H1 (cell line): ENCODE data around the gene MT1H. TPM values are rescaled to one million over a fixed set of nuclear protein-coding genes. Genes with fewer than 3 reads are reported as not detected.

Experiments used
- CTCF ChIA-PET: fragments of 300-600 bp; sonication (Branson Sonifier 250); formaldehyde crosslinking; loops from one replicate; lab custom pipeline; 2021; ENCODE audit not compliant: partially characterized antibody; lab: Charles Lee
- POLR2A ChIA-PET: fragments of 300-600 bp; sonication (Branson Sonifier 250); formaldehyde crosslinking; loops from one replicate; lab custom pipeline; 2021; ENCODE audit warnings: inconsistent platforms; ENCODE audit not compliant: partially characterized antibody; lab: Charles Lee
- DNase-seq, 2 experiments: peaks; one replicate each; pipeline versions ENCODE4 v3.0.0 to v3.0.0-alpha.2; 2010 to 2022; ENCODE audit warnings: low spot score in 2 of 2, low read depth in 1 of 2, mixed read lengths in 1 of 2
- FAIRE-seq: peaks from 2 replicates; lab custom pipeline; 2011; peaks lifted over from hg19 to GRCh38; lab: Jason Lieb, UNC
- H2AFZ ChIP-seq: 2 replicates; pipeline ENCODE4 v1.8.1; 2012; ENCODE audit warnings: low read length, inconsistent platforms
- H2AK5ac ChIP-seq: 2 replicates; pipeline ENCODE4 v1.6.1; 2013; ENCODE audit warnings: low read depth, low read length
- H2BK120ac ChIP-seq: replicated peaks from 2 replicates; pipeline ENCODE3; 2013; ENCODE audit warnings: low read depth, low read length, inconsistent platforms
- H2BK12ac ChIP-seq: 2 replicates; pipeline ENCODE4 v1.6.1; 2013; ENCODE audit warnings: low read depth, low read length
- H2BK15ac ChIP-seq: 2 replicates; pipeline ENCODE4 v1.6.1; 2013; ENCODE audit warnings: low read length
- H2BK20ac ChIP-seq: 2 replicates; pipeline ENCODE4 v1.6.1; 2013; ENCODE audit warnings: low read length
- H2BK5ac ChIP-seq: 2 replicates; pipeline ENCODE4 v1.6.1; 2013; ENCODE audit warnings: low read depth, low read length
- H3K14ac ChIP-seq: 2 replicates; pipeline ENCODE4 v1.6.1; 2013; ENCODE audit warnings: inconsistent platforms; ENCODE audit not compliant: insufficient read length
- H3K18ac ChIP-seq: 2 replicates; pipeline ENCODE4 v1.6.1; 2013; ENCODE audit warnings: low read length; ENCODE audit errors: extremely low read depth
- H3K23ac ChIP-seq: 2 replicates; pipeline ENCODE4 v1.6.1; 2013; ENCODE audit warnings: inconsistent platforms; ENCODE audit not compliant: insufficient read length
- H3K23me2 ChIP-seq: 2 replicates; pipeline ENCODE4 v1.6.1; 2013; ENCODE audit warnings: low read depth, low read length
- H3K27ac ChIP-seq: 2 replicates; pipeline ENCODE4 v1.6.1; 2011; ENCODE audit warnings: low read depth, low read length, inconsistent platforms
- H3K27me3 ChIP-seq, 4 experiments: replicated peaks in 1 of 4; 1 replicate in 1 of 4; 2 replicates in 3 of 4; pipeline versions ENCODE4 v1.6.1 to v1.8.1; 2011 to 2013; ENCODE audit warnings: low read length in 3 of 4, mild to moderate bottlenecking in 3 of 4, inconsistent platforms in 2 of 4, mixed read lengths in 2 of 4, moderate library complexity in 1 of 4; ENCODE audit not compliant: control insufficient read depth in 3 of 4, insufficient read depth in 3 of 4; ENCODE audit errors: extremely low read depth in 1 of 4
- H3K36me3 ChIP-seq, 4 experiments: 2 replicates each; pipeline versions ENCODE4 v1.6.1 to v1.8.1; 2011 to 2013; ENCODE audit warnings: mild to moderate bottlenecking in 4 of 4, low read length in 3 of 4, moderate library complexity in 2 of 4, control low read depth in 1 of 4, inconsistent platforms in 1 of 4; ENCODE audit not compliant: insufficient read depth in 4 of 4, control insufficient read depth in 2 of 4
- H3K4ac ChIP-seq: replicated peaks from 2 replicates; pipeline ENCODE3; 2013; ENCODE audit warnings: low read length, low read depth, mixed read lengths, inconsistent platforms; ENCODE audit not compliant: insufficient read length
- H3K4me1 ChIP-seq, 4 experiments: replicated peaks in 1 of 4; 1 replicate in 1 of 4; 2 replicates in 3 of 4; pipeline versions ENCODE4 v1.6.1 to v1.8.1; 2011 to 2013; ENCODE audit warnings: low read length in 3 of 4, inconsistent platforms in 2 of 4, mixed read lengths in 1 of 4; ENCODE audit not compliant: insufficient read depth in 4 of 4, control insufficient read depth in 3 of 4
- H3K4me2 ChIP-seq, 2 experiments: 2 replicates each; pipeline versions ENCODE4 v1.6.1 to v1.8.1; 2011 to 2013; ENCODE audit warnings: low read depth in 2 of 2, low read length in 2 of 2, control low read depth in 1 of 2, inconsistent platforms in 1 of 2, mild to moderate bottlenecking in 1 of 2; ENCODE audit not compliant: insufficient read depth in 1 of 2
- H3K4me3 ChIP-seq, 4 experiments: fragments of 200-600, 300-600 bp in 1 of 4; sonication (generic), shearing (Covaris generic), sonication (Bioruptor Twin) in 1 of 4; 2 replicates each; pipeline versions ENCODE4 v1.5.1 to v1.8.1; 2011 to 2016; ENCODE audit warnings: low read length in 4 of 4, low read depth in 3 of 4, control low read depth in 2 of 4, inconsistent platforms in 2 of 4, mild to moderate bottlenecking in 2 of 4, mixed read lengths in 1 of 4, moderate library complexity in 1 of 4; ENCODE audit not compliant: insufficient read depth in 2 of 4; ENCODE audit errors: extremely low read depth in 1 of 4
- H3K56ac ChIP-seq: replicated peaks from 2 replicates; pipeline ENCODE3; 2013; ENCODE audit warnings: low read depth, mild to moderate bottlenecking, mixed read lengths, low read length, inconsistent platforms; ENCODE audit not compliant: insufficient read length
- H3K79me1 ChIP-seq: 2 replicates; pipeline ENCODE4 v1.6.1; 2013; ENCODE audit warnings: low read depth, low read length, control low read depth
- H3K79me2 ChIP-seq, 2 experiments: 2 replicates each; pipeline versions ENCODE4 v1.6.1 to v1.8.1; 2012 to 2013; ENCODE audit warnings: low read length in 2 of 2, mild to moderate bottlenecking in 2 of 2, inconsistent platforms in 1 of 2; ENCODE audit not compliant: insufficient read depth in 2 of 2, control insufficient read depth in 1 of 2
- H3K9ac ChIP-seq, 4 experiments: replicated peaks in 1 of 4; 1 replicate in 1 of 4; 2 replicates in 3 of 4; pipeline versions ENCODE4 v1.6.1 to v1.8.1; 2011 to 2013; ENCODE audit warnings: low read depth in 3 of 4, low read length in 3 of 4, control low read depth in 2 of 4, mild to moderate bottlenecking in 2 of 4, moderate library complexity in 2 of 4, inconsistent platforms in 1 of 4; ENCODE audit errors: extremely low read depth in 1 of 4
- H3K9me3 ChIP-seq, 2 experiments: 2 replicates each; pipeline versions ENCODE4 v1.6.1 to v1.8.1; 2012 to 2013; ENCODE audit warnings: mild to moderate bottlenecking in 2 of 2, moderate library complexity in 2 of 2, control low read depth in 1 of 2, inconsistent platforms in 1 of 2, low read depth in 1 of 2, low read length in 1 of 2, mixed read lengths in 1 of 2; ENCODE audit not compliant: insufficient read depth in 2 of 2
- H4K20me1 ChIP-seq, 2 experiments: replicated peaks in 1 of 2; 2 replicates each; pipeline versions ENCODE3 to v1.8.1; 2011 to 2013; ENCODE audit warnings: inconsistent platforms in 2 of 2, low read length in 2 of 2, mild to moderate bottlenecking in 1 of 2; ENCODE audit not compliant: insufficient read depth in 2 of 2, control insufficient read depth in 1 of 2
- H4K5ac ChIP-seq: 2 replicates; pipeline ENCODE4 v1.6.1; 2013; ENCODE audit warnings: low read length, low read depth, mixed read lengths, inconsistent platforms; ENCODE audit not compliant: insufficient read length
- H4K8ac ChIP-seq: 2 replicates; pipeline ENCODE4 v1.8.0; 2013; ENCODE audit warnings: mild to moderate bottlenecking, moderate library complexity, low read length, inconsistent platforms; ENCODE audit not compliant: insufficient read depth; ENCODE audit errors: extremely low read depth
- H4K91ac ChIP-seq: replicated peaks from 2 replicates; pipeline ENCODE3; 2013; ENCODE audit warnings: low read length, mixed read lengths, inconsistent platforms; ENCODE audit not compliant: insufficient read length
- ATF2 ChIP-seq: IDR thresholded peaks from 2 replicates; pipeline ENCODE4 v1.6.1; 2012; ENCODE audit warnings: low read length, inconsistent platforms
- BRCA1 ChIP-seq: IDR thresholded peaks from 2 replicates; pipeline ENCODE4 v1.6.1; 2012; ENCODE audit warnings: low read depth, low read length, improper control_type of control experiment
- CBX8 ChIP-seq: fragments of 300-800, 300-1000 bp; sonication (generic); IDR thresholded peaks from 2 replicates; pipeline ENCODE4 v1.7.1; 2016; ENCODE audit warnings: low read depth, low read length, borderline replicate concordance
- GTF2F1 ChIP-seq: IDR thresholded peaks from 2 replicates; pipeline ENCODE4 v1.6.1; 2012; ENCODE audit warnings: low read depth, low read length, improper control_type of control experiment, borderline replicate concordance
- HDAC2 ChIP-seq, 2 experiments: fragments of 300-600 bp in 1 of 2; sonication (generic) in 1 of 2; IDR thresholded peaks; 2 replicates each; pipeline ENCODE4 v1.6.1; 2011 to 2012; ENCODE audit warnings: low read depth in 2 of 2, low read length in 2 of 2, mild to moderate bottlenecking in 2 of 2, moderate library complexity in 2 of 2, borderline replicate concordance in 1 of 2, inconsistent platforms in 1 of 2
- JUN ChIP-seq: IDR thresholded peaks from 2 replicates; pipeline ENCODE4 v1.6.1; 2011; ENCODE audit warnings: low read depth, mild to moderate bottlenecking, improper control_type of control experiment, low read length
- JUND ChIP-seq: IDR thresholded peaks from 2 replicates; pipeline ENCODE4 v1.6.1; 2011; ENCODE audit warnings: mild to moderate bottlenecking, improper control_type of control experiment, low read length
- KDM1A ChIP-seq: fragments of 200-600, 300-600 bp; sonication (generic); IDR thresholded peaks from 2 replicates; pipeline ENCODE4 v1.7.1; 2016; ENCODE audit warnings: mild to moderate bottlenecking, low read length, borderline replicate concordance
- RFX5 ChIP-seq: IDR thresholded peaks from 2 replicates; pipeline ENCODE4 v1.6.1; 2011; ENCODE audit warnings: low read depth, low read length, improper control_type of control experiment, borderline replicate concordance
- SIX5 ChIP-seq: IDR thresholded peaks from 2 replicates; pipeline ENCODE4 v1.6.1; 2011; ENCODE audit warnings: mild to moderate bottlenecking, low read depth, low read length
- TAF7 ChIP-seq: optimal IDR thresholded peaks from 2 replicates; pipeline ENCODE3; 2011; ENCODE audit warnings: low read depth, mild to moderate bottlenecking, inconsistent platforms, low read length, moderate library complexity, borderline replicate concordance
- WGBS, 2 experiments: shearing (Covaris generic) in 1 of 2; methylation state at CpG; one replicate each; pipeline versions ENCODE4 v1.1.6 to v1.1.7; 2013 to 2015; ENCODE audit warnings: low lambda C conversion rate in 2 of 2, mixed read lengths in 2 of 2, inconsistent platforms in 1 of 2, low coverage in 1 of 2, missing lambda C conversion rate in 1 of 2; ENCODE audit not compliant: insufficient replicate concordance in 2 of 2, insufficient coverage in 1 of 2, insufficient read length in 1 of 2; ENCODE audit errors: extremely low coverage in 1 of 2, missing lambda C conversion rate in 1 of 2; 5-methylcytosine and 5-hydroxymethylcytosine counted together
- polyA plus RNA-seq, 7 experiments: library from polyadenylated mRNA; depleted of rRNA in 3 of 7; stranded (reverse) in 5 of 7; unstranded in 2 of 7; fragments of >200 nt in 5 of 7; fragments of 200-250 nt in 2 of 7; gene quantifications; 1 replicate in 5 of 7; 2 replicates in 1 of 7; 4 replicates in 1 of 7; pipeline versions ENCODE4 v1.2.1 to v1.2.3, GENCODE V29; 2011 to 2013; ENCODE audit warnings: missing spikeins in 2 of 7, mixed read lengths in 2 of 7
- total RNA-seq: library from RNA; stranded (reverse); fragmentation: NEBNext Ultra II Directional; extraction: Animal tissue kit (Norgen Biotek cat#: 25700); gene quantifications from 2 replicates; pipeline ENCODE4 v1.2.1, GENCODE V29; 2021

Gene MT1H
- total and polyA plus RNA-seq, 2 of the 8 experiments (the other 6 are each of a cell fraction or from before 2014, with no cell fraction given), result 11.9 to 95.7 TPM

- Histone ChIP-seq H3K27ac (no peak overlapping the region), H2BK20ac (no peak overlapping the region), H2AK5ac (no peak overlapping the region), H4K8ac (no peak overlapping the region), H2BK15ac (no peak overlapping the region), H3K23ac (no peak overlapping the region), H2BK120ac (no peak overlapping the region), H2BK12ac (no peak overlapping the region), H3K79me2 (no peaks in the 10 kb centered on the region), H4K20me1 (peaks cover 8 to 22% of the 10 kb centered on the region in 2 experiments), H2BK5ac (no peak overlapping the region), H3K27me3 (peaks cover 88 to 98% (median 96%) of the 10 kb centered on the region in 4 experiments), H3K4ac (no peak overlapping the region), H3K56ac (no peak overlapping the region), H3K23me2 (peaks cover 7% of the 10 kb centered on the region; the same call in 1 of the 2 replicates), H3K4me2 (no peak overlapping the region), H3K18ac (no peak overlapping the region), H4K5ac (no peak overlapping the region), H3K4me3 (no peak overlapping the region), H2AFZ (no peak overlapping the region), H3K14ac (no peak overlapping the region), H4K91ac (no peak overlapping the region), H3K79me1 (no peaks in the 10 kb centered on the region), H3K4me1 (peaks cover 0 to 20% (median 14%) of the 10 kb centered on the region in 4 experiments; a peak in 6 of 7 replicates), H3K9ac (no peak overlapping the region), H3K9me3 (no peaks in the 10 kb centered on the region), H3K36me3 (no peaks in the 10 kb centered on the region; a peak in 1 of 8 replicates)
- no peak for TF ChIP-seq JUN
- TF ChIP-seq RFX5, result no peak
- TF ChIP-seq SIX5, result no peak
- TF ChIP-seq ATF2, result no peak
- TF ChIP-seq CBX8, result no peak
- TF ChIP-seq GTF2F1, result no peak
- no peak for TF ChIP-seq BRCA1
- TF ChIP-seq JUND, result no peak
- no peak for TF ChIP-seq KDM1A
- TF ChIP-seq TAF7, result no peak
- no peak for TF ChIP-seq HDAC2 (IDR thresholded peaks at IDR 0.05; ENCODE audit: borderline replicate concordance in 1 of 2, low read depth in 2 of 2, low read length in 2 of 2)
- DNase-seq (no peak), FAIRE-seq (no peak)
- WGBS, 2 experiments, result 80% methylated on average over 3 of the region's 3 CpGs; no CpG with 5 or more reads in 1 of the 2 experiments
- ChIA-PET CTCF (interaction anchor here (0.9 to 3.1 kb wide), 8 partner anchors 10 to 71 kb away, joined by 3 to 12 read pairs (median 6); no protein-coding TSS in a partner anchor), POLR2A (interaction anchor here (0.8 to 1.8 kb wide), 6 partner anchors 11 to 55 kb away, joined by 3 to 6 read pairs (median 4); partner anchors contain the start of gene MT1X)
These were observed 39.5 kb upstream of the MT1H start for GRCh38 chr16:56630134-56630533.
